ENCODE measurements around the gene HEPACAM2.

Gene HEPACAM2

DNA sequence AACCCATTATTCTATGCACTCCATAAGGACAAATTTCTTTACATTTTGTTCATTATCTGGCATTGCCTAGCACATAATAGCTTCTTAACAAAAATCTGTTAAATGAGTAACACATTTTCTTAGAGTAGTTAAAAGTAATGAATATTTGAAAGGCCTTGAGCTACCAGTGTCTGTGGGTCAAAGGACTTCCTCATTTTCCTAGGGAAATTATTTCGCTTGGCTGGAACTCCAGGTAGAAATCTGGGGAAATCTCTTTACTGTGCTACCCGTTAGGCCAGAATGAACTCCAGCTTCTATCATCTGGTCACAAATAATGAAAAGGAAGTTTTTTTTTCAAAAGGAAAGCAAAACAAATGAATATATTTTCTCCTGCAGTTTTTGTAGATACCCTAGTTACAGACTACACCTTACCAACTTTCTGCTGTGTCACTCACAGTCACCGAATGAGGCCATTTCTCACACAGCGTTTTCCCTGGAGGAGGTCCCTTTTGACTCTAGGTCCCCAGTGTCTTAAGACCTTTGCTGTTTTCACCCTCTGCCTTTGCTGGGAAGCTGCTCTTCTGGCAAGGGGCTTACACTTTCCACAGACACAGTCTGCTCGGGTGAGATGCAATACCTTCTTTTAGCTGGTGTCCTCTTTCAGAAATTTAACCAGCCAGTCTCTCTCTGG, 79.7 kb downstream of the HEPACAM2 start:
- DNase-seq, result no peak

DNA sequence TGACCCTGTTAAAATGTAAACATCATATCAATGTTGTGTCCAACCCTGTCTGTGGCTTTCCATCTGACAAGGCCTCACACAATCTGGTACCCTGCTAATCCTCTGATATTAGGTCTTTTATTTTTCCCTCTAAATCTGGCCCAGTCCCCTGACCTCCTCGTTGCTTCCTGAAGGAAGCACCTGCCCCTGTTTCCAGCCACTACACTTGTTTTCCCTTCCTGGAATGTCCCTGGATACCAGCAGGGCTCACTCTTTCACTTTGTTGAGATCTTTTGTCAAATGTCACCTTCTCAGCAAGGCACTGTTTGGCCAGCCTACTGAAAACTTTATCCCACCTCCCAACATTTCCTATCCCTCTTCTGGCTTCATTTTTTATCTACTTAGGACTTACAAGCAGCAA, 80.2 kb downstream of the HEPACAM2 start:
- no peak for DNase-seq

DNA sequence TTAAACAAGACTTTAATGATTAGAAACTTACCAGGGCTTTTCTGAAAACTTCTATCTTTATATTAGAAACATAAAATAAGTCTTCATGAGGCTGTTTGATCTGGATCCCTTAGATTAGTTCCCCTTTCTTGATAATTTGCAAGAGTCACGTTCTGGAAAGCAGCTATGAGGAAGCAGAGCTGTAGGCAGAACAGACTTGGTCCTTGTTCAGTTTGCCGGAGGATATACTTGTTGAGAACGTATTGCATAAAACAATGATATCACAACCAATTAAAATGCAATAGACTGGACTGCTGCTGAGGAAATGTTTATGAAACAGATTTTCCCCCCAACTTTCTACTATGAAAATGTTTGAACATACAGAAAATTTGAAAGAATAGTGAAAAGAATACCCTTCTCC, 80.9 kb downstream of the HEPACAM2 start:
- DNase-seq, result no peak

DNA sequence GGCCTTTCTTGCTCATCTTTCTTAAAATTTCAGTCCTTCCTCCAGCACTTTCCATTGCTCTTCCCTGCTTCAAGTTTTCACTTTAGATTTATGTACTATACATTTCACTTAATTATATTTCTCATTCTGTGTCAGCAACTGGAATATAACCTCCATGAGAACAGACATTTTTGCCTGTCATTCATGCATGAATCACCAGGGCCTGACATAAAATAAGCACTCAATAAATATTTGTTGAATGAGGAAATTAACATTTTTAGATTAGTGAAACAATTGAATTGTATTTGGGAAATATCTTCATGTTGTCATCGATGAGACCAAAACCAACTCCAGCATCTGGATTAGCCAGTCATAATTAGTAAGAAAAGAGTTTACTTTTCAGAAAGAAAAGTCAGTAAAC, 84.1 kb downstream of the HEPACAM2 start:
- DNase-seq, result no peak

DNA sequence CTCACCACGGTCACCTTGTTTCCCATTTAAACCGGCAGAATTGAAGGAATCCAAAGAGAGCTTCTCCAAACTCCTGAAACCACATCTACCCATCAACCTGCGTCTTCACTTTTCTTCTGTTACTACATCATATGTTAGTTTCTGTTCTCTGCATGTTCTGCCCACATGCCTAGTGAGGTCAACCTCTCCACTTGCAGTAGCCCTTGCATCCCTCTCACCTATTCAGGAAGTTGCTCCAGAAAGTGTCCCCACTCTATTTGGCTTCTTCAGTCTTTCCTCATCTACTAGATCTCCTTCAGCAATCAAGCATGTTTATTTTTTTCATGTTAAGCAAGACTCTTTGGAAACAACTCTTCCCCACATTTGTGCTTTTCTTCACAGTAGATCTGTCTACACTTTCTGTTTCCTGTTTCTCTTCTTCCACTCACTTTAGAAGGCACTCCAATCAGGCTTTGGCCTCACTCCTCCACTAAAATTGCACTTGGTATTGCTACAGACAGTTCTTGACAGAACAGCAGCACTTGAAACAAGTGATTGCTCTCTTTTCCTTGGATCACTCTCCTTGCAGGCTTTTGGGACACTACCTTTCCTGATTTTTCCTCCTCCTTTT, 85.6 kb downstream of the HEPACAM2 start:
- no peak for DNase-seq

DNA sequence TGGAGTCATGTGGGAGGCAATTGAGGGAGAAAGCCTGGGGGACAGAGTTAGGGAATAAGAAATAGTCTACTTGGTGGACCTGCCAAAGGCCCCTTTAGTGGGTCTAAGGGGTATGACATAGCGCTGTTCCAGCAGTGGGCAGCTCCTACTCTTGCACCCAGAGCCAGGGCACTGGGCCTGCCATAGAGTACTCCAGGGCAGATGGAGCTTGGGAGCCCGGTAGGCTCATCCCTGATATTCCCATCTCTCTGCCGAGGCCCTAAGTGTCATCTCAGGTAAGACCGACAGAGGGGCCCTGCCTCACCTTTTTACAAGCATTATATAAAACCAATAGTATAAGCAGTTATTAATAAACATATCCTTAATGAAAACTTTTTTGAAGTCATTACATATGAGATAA, 87.7 kb downstream of the HEPACAM2 start:
- DNase-seq, result no peak

All from CD4-positive, alpha-beta T cell treated with Interleukin-17A for 1 hour (primary cell).